ENCODE measurements around the gene NFYC. TPM values are rescaled to one million over a fixed set of nuclear protein-coding genes. Genes with fewer than 3 reads are reported as not detected.

NFYC gene
- polyA plus RNA-seq, 6 donors from 2014 or later = 60.3 to 95.4 (median 73.0) TPM

- peaks cover 6 to 35% (median 30%) of the 10 kb centered on the region in 3 donors for H3K27me3 Mint-ChIP-seq
- ATAC-seq (ENCODE audit: low read depth in 2 of 2) (no peak), DNase-seq (no peak)
- peaks cover 0 to 16% (median 4%) of the 10 kb centered on the region in 7 donors for H3K9me3 Mint-ChIP-seq
- H3K27ac Mint-ChIP-seq = peak overlapping the region in 2 of 6 donors; percentile 18 to 60
- H3K36me3 Mint-ChIP-seq = peaks cover 20 to 23% of the 10 kb centered on the region in 2 donors
- H3K4me3 Mint-ChIP-seq = peak overlapping the region in 2 of 8 donors; percentile 27 to 42
- H3K4me1 Mint-ChIP-seq = peaks cover 16 to 26% (median 19%) of the 10 kb centered on the region in 3 donors
Observed at GRCh38 chr1:40780678-40781607, 89.4 kb downstream of the NFYC start.

- ATAC-seq (ENCODE audit: low read depth in 2 of 2) = no peak
- peaks cover 0 to 10% (median 3%) of the 10 kb centered on the region in 7 donors for H3K9me3 Mint-ChIP-seq
- peaks cover 14 to 18% of the 10 kb centered on the region in 2 donors for H3K36me3 Mint-ChIP-seq
- H3K4me1 Mint-ChIP-seq = peaks cover 16 to 26% (median 19%) of the 10 kb centered on the region in 3 donors
- peak overlapping the region in 5 of 8 donors; percentile 16 to 77 (median 66) for H3K4me3 Mint-ChIP-seq
- peak overlapping the region in 1 of 6 donors; percentile 63 for H3K27ac Mint-ChIP-seq
- DNase-seq = no peak
- peaks cover 7 to 39% (median 35%) of the 10 kb centered on the region in 3 donors for H3K27me3 Mint-ChIP-seq
Observed at GRCh38 chr1:40781608-40781971, 90.1 kb downstream of the NFYC start.

- Mint-ChIP-seq H3K4me1 (peaks cover 16 to 26% (median 19%) of the 10 kb centered on the region in 3 donors), H3K27me3 (peaks cover 7 to 48% (median 44%) of the 10 kb centered on the region in 3 donors), H3K4me3 (peak overlapping the region; percentile 47 to 92 (median 82)), H3K36me3 (peaks cover 5 to 10% of the 10 kb centered on the region in 2 donors), H3K27ac (no peak overlapping the region), H3K9me3 (peaks cover 0 to 2% (median under 1%) of the 10 kb centered on the region in 7 donors)
- DNase-seq (no peak), ATAC-seq (ENCODE audit: low read depth in 2 of 2) (no peak)
Observed at GRCh38 chr1:40782371-40782956, 91.0 kb downstream of the NFYC start.

GRCh38 chr1:40783001-40783905 is 91.7 kb downstream of the NFYC start, which contains the start of gene KCNQ4:
Gene KCNQ4, plus strand, starts transcription at chr1:40783787. Its CDS starts 307 bp downstream, at chr1:40784094.
- peak within 1 kb of the TSS; percentile 74 to 92 (median 87) for H3K4me3 Mint-ChIP-seq
- DNase-seq (peak; percentile 25), ATAC-seq (ENCODE audit: low read depth in 2 of 2) (peak; percentile 77 to 79)
- peaks cover 4 to 6% of the 10 kb centered on the region in 2 donors for H3K36me3 Mint-ChIP-seq
- peaks cover 16 to 26% (median 19%) of the 10 kb centered on the region in 3 donors for H3K4me1 Mint-ChIP-seq
- H3K9me3 Mint-ChIP-seq = no peaks in the 10 kb centered on the region
- peaks cover 7 to 54% (median 49%) of the 10 kb centered on the region in 3 donors for H3K27me3 Mint-ChIP-seq
- peak within 1 kb of the TSS in 4 of 6 donors; percentile 38 to 91 (median 62) for H3K27ac Mint-ChIP-seq

GRCh38 chr1:40784141-40784770 is 92.8 kb downstream of the NFYC start:
- ATAC-seq (ENCODE audit: low read depth in 2 of 2) (peak; percentile 12 to 17), DNase-seq (no peak)
- peaks cover 16 to 26% (median 19%) of the 10 kb centered on the region in 3 donors for H3K4me1 Mint-ChIP-seq
- H3K36me3 Mint-ChIP-seq = no peaks in the 10 kb centered on the region
- H3K27ac Mint-ChIP-seq = peak overlapping the region in 2 of 6 donors; percentile 83 to 91
- no peaks in the 10 kb centered on the region for H3K9me3 Mint-ChIP-seq
- peak overlapping the region in 7 of 8 donors; percentile 65 to 88 (median 80) for H3K4me3 Mint-ChIP-seq
- peaks cover 15 to 55% (median 49%) of the 10 kb centered on the region in 3 donors for H3K27me3 Mint-ChIP-seq

GRCh38 chr1:40784771-40785151 is 93.3 kb downstream of the NFYC start:
- H3K27me3 Mint-ChIP-seq = peaks cover 15 to 60% (median 51%) of the 10 kb centered on the region in 3 donors
- H3K9me3 Mint-ChIP-seq = no peaks in the 10 kb centered on the region
- H3K4me3 Mint-ChIP-seq = peak overlapping the region in 7 of 8 donors; percentile 43 to 88 (median 77)
- DNase-seq (no peak), ATAC-seq (ENCODE audit: low read depth in 2 of 2) (no peak)
- H3K36me3 Mint-ChIP-seq = no peaks in the 10 kb centered on the region
- peak overlapping the region in 2 of 6 donors; percentile 38 to 83 for H3K27ac Mint-ChIP-seq
- H3K4me1 Mint-ChIP-seq = peaks cover 16 to 26% (median 19%) of the 10 kb centered on the region in 3 donors

- Mint-ChIP-seq H3K9me3 (no peaks in the 10 kb centered on the region), H3K27ac (no peak overlapping the region), H3K4me3 (peak overlapping the region in 5 of 8 donors; percentile 42 to 77 (median 67)), H3K27me3 (peaks cover 19 to 67% (median 58%) of the 10 kb centered on the region in 3 donors), H3K4me1 (peaks cover 16 to 26% (median 19%) of the 10 kb centered on the region in 3 donors), H3K36me3 (no peaks in the 10 kb centered on the region)
- no peak for ATAC-seq (ENCODE audit: low read depth in 2 of 2)
- DNase-seq = no peak
Observed at GRCh38 chr1:40785446-40785845, 93.9 kb downstream of the NFYC start.

GRCh38 chr1:40786171-40786994 is 94.9 kb downstream of the NFYC start:
- no peak for ATAC-seq (ENCODE audit: low read depth in 2 of 2)
- H3K27ac Mint-ChIP-seq = no peak overlapping the region
- H3K36me3 Mint-ChIP-seq = no peaks in the 10 kb centered on the region
- peak overlapping the region in 3 of 8 donors; percentile 15 to 77 (median 44) for H3K4me3 Mint-ChIP-seq
- no peak for DNase-seq
- H3K9me3 Mint-ChIP-seq = no peaks in the 10 kb centered on the region
- peaks cover 16 to 22% (median 19%) of the 10 kb centered on the region in 3 donors for H3K4me1 Mint-ChIP-seq
- peaks cover 22 to 70% (median 64%) of the 10 kb centered on the region in 3 donors for H3K27me3 Mint-ChIP-seq

GRCh38 chr1:40786995-40787705 is 95.6 kb downstream of the NFYC start:
- H3K4me1 Mint-ChIP-seq = peaks cover 16 to 19% (median 17%) of the 10 kb centered on the region in 3 donors
- no peak overlapping the region for H3K27ac Mint-ChIP-seq
- DNase-seq (no peak), ATAC-seq (ENCODE audit: low read depth in 2 of 2) (no peak)
- peak overlapping the region in 2 of 8 donors; percentile 14 to 15 for H3K4me3 Mint-ChIP-seq
- peaks cover 22 to 68% (median 64%) of the 10 kb centered on the region in 3 donors for H3K27me3 Mint-ChIP-seq
- no peaks in the 10 kb centered on the region for H3K36me3 Mint-ChIP-seq
- no peaks in the 10 kb centered on the region for H3K9me3 Mint-ChIP-seq

GRCh38 chr1:40787737-40788560 is 96.4 kb downstream of the NFYC start:
- peaks cover 22 to 62% (median 60%) of the 10 kb centered on the region in 3 donors for H3K27me3 Mint-ChIP-seq
- H3K36me3 Mint-ChIP-seq = no peaks in the 10 kb centered on the region
- ATAC-seq (ENCODE audit: low read depth in 2 of 2) = no peak
- peak overlapping the region in 1 of 6 donors; percentile 48 for H3K27ac Mint-ChIP-seq
- no peaks in the 10 kb centered on the region for H3K9me3 Mint-ChIP-seq
- H3K4me3 Mint-ChIP-seq = no peak overlapping the region
- H3K4me1 Mint-ChIP-seq = peaks cover 15% of the 10 kb centered on the region in 3 donors
- DNase-seq = no peak
